Gastrocnemius medialis (tissue), 4 donors: ENCODE data around the gene PCDH10. TPM values are rescaled to one million over a fixed set of nuclear protein-coding genes. Genes with fewer than 3 reads are reported as not detected.
A peak's percentile ranks its signal among the peaks of the same experiment; 100 is the strongest.

Source experiments
- ATAC-seq, 2 donors: fragments of 150-250 bp; one replicate each; pipeline ENCODE4 v1.9.1; 2016
- DNase-seq, 2 donors: peaks; one replicate each; pipeline ENCODE4 v3.0.0-alpha.2; 2019
- H3K27ac ChIP-seq, 4 donors: fragments of 200-600 bp; sonication (generic); 1 replicate in 1 of 4; 2 replicates in 3 of 4; pipeline ENCODE4 v1.5.1; 2016 to 2018; ENCODE audit warnings: mild to moderate bottlenecking in 2 of 4, moderate library complexity in 1 of 4
- H3K27me3 ChIP-seq, 3 donors: fragments of 200-600 bp; sonication (generic) in 2 of 3; 1 replicate in 1 of 3; 2 replicates in 2 of 3; pipeline versions ENCODE4 v1.5.1 to v1.6.0; 2016 to 2019; ENCODE audit warnings: mild to moderate bottlenecking in 1 of 3, moderate library complexity in 1 of 3
- H3K36me3 ChIP-seq, 2 donors: fragments of 200-600 bp; sonication (generic) in 1 of 2; one replicate each; pipeline ENCODE4 v1.5.1; 2017 to 2018
- H3K4me1 ChIP-seq, 2 donors: fragments of 200-600 bp; sonication (generic) in 1 of 2; one replicate each; pipeline ENCODE4 v1.5.1; 2016 to 2017; ENCODE audit warnings: mild to moderate bottlenecking in 2 of 2
- H3K4me3 ChIP-seq, 4 donors: fragments of 200-600 bp; sonication (generic) in 3 of 4; 1 replicate in 1 of 4; 2 replicates in 3 of 4; pipeline ENCODE4 v1.5.1; 2016 to 2019; ENCODE audit warnings: mild to moderate bottlenecking in 2 of 4
- H3K9me3 ChIP-seq, 3 donors: fragments of 200-600 bp; sonication (generic) in 2 of 3; 1 replicate in 1 of 3; 2 replicates in 2 of 3; pipeline ENCODE4 v1.5.1; 2016 to 2019
- POLR2A ChIP-seq, 2 donors: fragments of 450-650 bp; IDR thresholded peaks; one replicate each; pipeline ENCODE4 v1.6.1; 2017; ENCODE audit warnings: antibody characterized with exemption in 2 of 2, mild to moderate bottlenecking in 2 of 2, moderate library complexity in 2 of 2
- in situ Hi-C, 4 donors: fragments of 200-750 bp; cut with MboI; loops; one replicate each; pipeline versions ENCODE4 v1.15.0 to v1.8.0; 2017; ENCODE audit warnings: low sequenced_read_pairs in 4 of 4
- intact Hi-C: fragments of 100-400 bp; cut with DNase I; formaldehyde crosslinking; loops from one replicate; pipeline ENCODE4 v1.15.1; 2023; ENCODE audit warnings: low total_unique reads
- total RNA-seq, 4 donors: library from RNA; depleted of rRNA; stranded (reverse); fragments of >200 nt; gene quantifications; one replicate each; pipeline versions ENCODE4 v1.1.0 to v1.2.3, GENCODE V29; 2016
- TF ChIP-seq, protein P1 (sequence below), 5 experiments: fragments of 450-650 bp in 3 of 5; fragments of 200-600 bp in 2 of 5; sonication (generic) in 2 of 5; IDR thresholded peaks in 4 of 5; conservative IDR thresholded peaks in 1 of 5; 1 replicate in 4 of 5; 2 replicates in 1 of 5; pipeline ENCODE4 v1.5.1; 2016 to 2019; ENCODE audit warnings: antibody characterized with exemption in 5 of 5, mild to moderate bottlenecking in 3 of 5, moderate library complexity in 3 of 5

The PCDH10 gene
- under 1 TPM in 1 of 4 donors, not detected in 3; 0.04 TPM for total RNA-seq

- H3K27me3 ChIP-seq = peaks cover 82 to 86% (median 82%) of the 10 kb centered on the region in 3 donors
Measured at GRCh38 chr4:133148690-133149363, at the start of gene PCDH10. Gene PCDH10 (plus strand): TSS chr4:133149294. CDS start chr4:133150141, 847 bp downstream.

DNA sequence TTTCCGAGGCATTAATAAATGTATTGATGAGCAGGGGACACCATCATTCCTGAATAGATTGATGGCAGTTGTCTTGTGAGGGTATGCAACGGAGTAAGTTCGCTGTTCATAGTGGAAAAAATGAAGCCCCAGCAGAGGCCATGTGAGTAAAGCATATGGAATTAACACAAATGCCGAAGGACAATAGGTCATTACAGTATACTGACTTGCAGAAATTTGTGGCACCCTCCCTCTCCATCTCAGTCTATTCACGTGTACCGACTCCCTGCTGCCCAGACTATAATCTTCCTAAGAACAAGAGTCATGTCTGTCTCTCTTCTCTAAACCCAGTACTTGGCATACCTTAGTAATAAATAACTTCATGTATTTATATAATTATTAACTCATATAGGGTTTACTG is 47.1 kb upstream of the PCDH10 start:
- H3K4me1 ChIP-seq = no peaks in the 10 kb centered on the region
- intact Hi-C loops = no loop called here
- H3K27me3 ChIP-seq = no peaks in the 10 kb centered on the region
- TF ChIP-seq POLR2A (IDR thresholded peaks at IDR 0.05) = no peak
- TF ChIP-seq, protein P1, sequence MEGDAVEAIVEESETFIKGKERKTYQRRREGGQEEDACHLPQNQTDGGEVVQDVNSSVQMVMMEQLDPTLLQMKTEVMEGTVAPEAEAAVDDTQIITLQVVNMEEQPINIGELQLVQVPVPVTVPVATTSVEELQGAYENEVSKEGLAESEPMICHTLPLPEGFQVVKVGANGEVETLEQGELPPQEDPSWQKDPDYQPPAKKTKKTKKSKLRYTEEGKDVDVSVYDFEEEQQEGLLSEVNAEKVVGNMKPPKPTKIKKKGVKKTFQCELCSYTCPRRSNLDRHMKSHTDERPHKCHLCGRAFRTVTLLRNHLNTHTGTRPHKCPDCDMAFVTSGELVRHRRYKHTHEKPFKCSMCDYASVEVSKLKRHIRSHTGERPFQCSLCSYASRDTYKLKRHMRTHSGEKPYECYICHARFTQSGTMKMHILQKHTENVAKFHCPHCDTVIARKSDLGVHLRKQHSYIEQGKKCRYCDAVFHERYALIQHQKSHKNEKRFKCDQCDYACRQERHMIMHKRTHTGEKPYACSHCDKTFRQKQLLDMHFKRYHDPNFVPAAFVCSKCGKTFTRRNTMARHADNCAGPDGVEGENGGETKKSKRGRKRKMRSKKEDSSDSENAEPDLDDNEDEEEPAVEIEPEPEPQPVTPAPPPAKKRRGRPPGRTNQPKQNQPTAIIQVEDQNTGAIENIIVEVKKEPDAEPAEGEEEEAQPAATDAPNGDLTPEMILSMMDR (IDR thresholded peaks at IDR 0.05 in 4 of 5, conservative IDR thresholded peaks at IDR 0.05 in 1 of 5) = no peak
- in situ Hi-C loops = no loop called here
- H3K9me3 ChIP-seq = no peaks in the 10 kb centered on the region
- no peak overlapping the region for H3K27ac ChIP-seq
- no peak overlapping the region for H3K4me3 ChIP-seq
- DNase-seq (no peak), ATAC-seq (no peak)
- no peaks in the 10 kb centered on the region for H3K36me3 ChIP-seq

More at GRCh38 chr4:133148690-133149363, at the start of gene PCDH10:
- intact Hi-C loops = no loop called here
- DNase-seq (peak; percentile 58 to 73), ATAC-seq (peak; percentile 80 to 83)
- H3K27ac ChIP-seq = no peak within 1 kb of the TSS
- H3K36me3 ChIP-seq = no peaks in the 10 kb centered on the region
- H3K9me3 ChIP-seq = no peaks in the 10 kb centered on the region
- in situ Hi-C loops = no loop called here
- H3K4me1 ChIP-seq = peaks cover 26 to 55% of the 10 kb centered on the region in 2 donors
- peak within 1 kb of the TSS; percentile 40 to 53 (median 47) for H3K4me3 ChIP-seq
- TF ChIP-seq POLR2A (IDR thresholded peaks at IDR 0.05) = peak in 1 of 2 donors; percentile 41
- TF ChIP-seq, protein P1 (IDR thresholded peaks at IDR 0.05 in 4 of 5, conservative IDR thresholded peaks at IDR 0.05 in 1 of 5) = no peak

DNA sequence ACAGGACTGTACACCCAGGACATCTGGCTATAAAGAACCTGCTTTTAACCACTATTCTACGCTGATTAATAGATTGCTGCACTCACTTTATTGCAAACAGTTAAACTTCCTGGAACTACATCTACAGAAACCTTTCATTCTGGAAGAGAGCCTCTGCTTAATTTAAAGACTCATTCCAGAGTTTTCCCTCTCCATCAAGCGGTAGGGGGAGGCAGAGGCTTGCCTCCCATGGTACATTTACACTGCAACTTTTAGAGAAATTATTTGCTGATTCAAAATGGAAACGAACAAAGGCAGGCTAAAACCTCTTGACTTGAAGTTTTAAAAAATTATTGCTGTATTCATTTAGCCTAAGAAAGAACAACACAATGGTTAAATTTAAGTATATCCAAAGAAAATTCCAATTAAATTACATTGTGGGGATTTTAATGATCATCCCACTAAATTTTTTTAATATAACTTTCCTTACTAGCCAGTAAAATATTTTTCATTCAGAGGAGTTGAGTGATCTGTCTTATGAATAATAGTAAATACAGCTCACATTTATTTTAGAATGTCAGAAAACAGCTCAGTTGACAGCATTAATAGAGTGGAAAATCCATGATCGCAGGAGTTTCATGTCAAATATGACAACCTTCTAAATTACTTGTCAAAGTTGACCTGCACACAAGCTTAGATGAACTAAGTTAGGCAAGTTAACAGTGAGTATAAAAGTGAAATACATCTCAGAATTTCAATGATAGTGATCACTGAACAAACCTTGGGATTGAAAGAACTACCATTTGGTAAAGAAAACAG is 46.3 kb upstream of the PCDH10 start:
- Histone ChIP-seq H3K27me3 (no peaks in the 10 kb centered on the region), H3K36me3 (no peaks in the 10 kb centered on the region), H3K4me3 (no peak overlapping the region), H3K9me3 (no peaks in the 10 kb centered on the region), H3K27ac (no peak overlapping the region), H3K4me1 (no peaks in the 10 kb centered on the region)
- DNase-seq = no peak
- ATAC-seq = no peak
- TF ChIP-seq POLR2A (IDR thresholded peaks at IDR 0.05) = no peak
- TF ChIP-seq, protein P1 (IDR thresholded peaks at IDR 0.05 in 4 of 5, conservative IDR thresholded peaks at IDR 0.05 in 1 of 5) = no peak
- in situ Hi-C loops = no loop called here
- intact Hi-C loops = no loop called here

GRCh38 chr4:133112641-133113040 is 36.5 kb upstream of the PCDH10 start:
- Histone ChIP-seq H3K27me3 (no peaks in the 10 kb centered on the region), H3K4me3 (no peak overlapping the region), H3K27ac (no peak overlapping the region), H3K9me3 (no peaks in the 10 kb centered on the region), H3K36me3 (no peaks in the 10 kb centered on the region), H3K4me1 (no peaks in the 10 kb centered on the region)
- no peak for DNase-seq
- TF ChIP-seq, protein P1 (IDR thresholded peaks at IDR 0.05 in 4 of 5, conservative IDR thresholded peaks at IDR 0.05 in 1 of 5) = no peak
- TF ChIP-seq POLR2A (IDR thresholded peaks at IDR 0.05) = no peak
- intact Hi-C loops (no loop called here), in situ Hi-C loops (no loop called here)
- no peak for ATAC-seq
